GM21360 (cell line): Measurements from ENCODE around the gene BBS9.

Experiments
- ATAC-seq: cut with Tn5 transposase; IDR thresholded peaks from one replicate; pipeline ENCODE4 v1.9.1; 2021; ENCODE audit warnings: mild to moderate bottlenecking, moderate library complexity; ENCODE audit not compliant: unreplicated experiment

Gene BBS9

GRCh38 chr7:33536398-33537103 lies 407.2 kb downstream of the BBS9 start:
- no peak for ATAC-seq

- no peak for ATAC-seq
Measured at GRCh38 chr7:33537104-33537477, 407.7 kb downstream of the BBS9 start.

- no peak for ATAC-seq
Measured at GRCh38 chr7:33539198-33539597, 409.8 kb downstream of the BBS9 start.

GRCh38 chr7:33539659-33540400 lies 410.5 kb downstream of the BBS9 start:
- ATAC-seq: no peak

- ATAC-seq: no peak
Measured at GRCh38 chr7:33547880-33548279, 418.5 kb downstream of the BBS9 start.

- ATAC-seq: no peak
Measured at GRCh38 chr7:33550363-33550762, 421.0 kb downstream of the BBS9 start.

- no peak for ATAC-seq
Measured at GRCh38 chr7:33550979-33551378, 421.6 kb downstream of the BBS9 start.

GRCh38 chr7:33554046-33554445 lies 424.7 kb downstream of the BBS9 start:
- ATAC-seq: no peak

GRCh38 chr7:33554576-33554975 lies 425.2 kb downstream of the BBS9 start:
- no peak for ATAC-seq

- ATAC-seq: no peak
Measured at GRCh38 chr7:33556472-33556871, 427.1 kb downstream of the BBS9 start.

- ATAC-seq: no peak
Measured at GRCh38 chr7:33558549-33559323, 429.4 kb downstream of the BBS9 start.

GRCh38 chr7:33559324-33559710 lies 430.0 kb downstream of the BBS9 start:
- ATAC-seq: no peak

GRCh38 chr7:33562996-33563395 lies 433.6 kb downstream of the BBS9 start:
- no peak for ATAC-seq

- no peak for ATAC-seq
Measured at GRCh38 chr7:33563651-33564050, 434.3 kb downstream of the BBS9 start.

GRCh38 chr7:33578166-33578565 lies 448.8 kb downstream of the BBS9 start:
- ATAC-seq: no peak

- no peak for ATAC-seq
Measured at GRCh38 chr7:33578881-33579672, 449.7 kb downstream of the BBS9 start.

GRCh38 chr7:33579673-33579960 lies 450.3 kb downstream of the BBS9 start:
- no peak for ATAC-seq

GRCh38 chr7:33581236-33581635 lies 451.9 kb downstream of the BBS9 start:
- ATAC-seq: no peak

GRCh38 chr7:33582104-33582503 lies 452.7 kb downstream of the BBS9 start:
- ATAC-seq: no peak

- ATAC-seq: no peak
Measured at GRCh38 chr7:33582533-33582932, 453.2 kb downstream of the BBS9 start.

GRCh38 chr7:33589911-33590310 lies 460.5 kb downstream of the BBS9 start:
- ATAC-seq: no peak
